ENCODE results near the gene DAB1.

Gene DAB1

DNA sequence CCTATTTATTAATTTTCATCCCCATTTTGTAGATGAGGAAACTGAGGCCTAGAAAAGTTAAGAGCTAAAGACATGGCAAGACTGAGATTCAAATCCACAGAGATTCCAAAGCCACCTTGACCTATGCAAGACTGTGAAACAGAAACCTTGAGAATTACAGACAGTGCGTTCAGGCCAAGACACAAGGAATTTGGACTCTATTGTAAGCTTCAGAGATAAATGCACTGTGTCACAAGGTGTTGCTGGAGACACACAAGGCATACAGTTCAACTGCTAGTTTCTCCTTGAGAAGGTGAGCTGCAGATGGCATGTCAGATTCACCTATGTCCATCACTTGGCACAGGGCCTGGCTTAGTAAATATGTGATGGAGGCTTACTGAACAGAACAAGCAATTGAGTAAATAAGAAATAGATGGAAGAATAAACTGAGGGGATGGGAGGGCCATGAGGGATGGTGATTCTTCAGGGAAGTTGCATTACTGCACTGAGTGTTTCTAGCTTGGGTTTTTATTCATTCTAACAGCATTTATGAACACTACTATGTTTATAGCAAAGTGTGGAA lies 215.0 kb downstream of the DAB1 start:
- no peak for DNase-seq

DNA sequence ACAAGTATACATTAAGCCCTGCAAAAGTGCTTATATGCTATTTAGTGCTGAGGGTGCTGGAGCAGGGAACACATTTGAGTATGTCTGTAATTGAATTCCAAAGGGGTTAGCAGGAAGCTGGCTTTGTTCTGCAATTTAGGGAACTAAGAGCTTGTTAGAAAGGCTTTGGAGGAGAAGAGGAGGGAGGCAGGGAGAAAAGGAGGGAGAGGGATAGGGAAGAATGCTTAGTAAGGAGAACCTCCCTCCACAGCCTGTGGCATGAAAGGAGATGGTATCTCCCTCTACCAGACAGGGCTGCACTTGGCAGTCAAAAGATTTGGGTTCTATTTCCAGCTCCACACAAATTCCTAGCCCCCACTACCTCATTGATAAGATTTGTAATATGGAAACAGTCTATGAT lies 217.8 kb downstream of the DAB1 start:
- no peak for DNase-seq

- no peak for DNase-seq
These were observed 218.7 kb downstream of the DAB1 start for GRCh38 chr1:57204942-57205787.

GRCh38 chr1:57204091-57204490 lies 219.8 kb downstream of the DAB1 start:
- DNase-seq = no peak

GRCh38 chr1:57202241-57202640 lies 221.6 kb downstream of the DAB1 start:
- DNase-seq = no peak

- no peak for DNase-seq
These were observed 224.9 kb downstream of the DAB1 start for GRCh38 chr1:57198912-57199311.

DNA sequence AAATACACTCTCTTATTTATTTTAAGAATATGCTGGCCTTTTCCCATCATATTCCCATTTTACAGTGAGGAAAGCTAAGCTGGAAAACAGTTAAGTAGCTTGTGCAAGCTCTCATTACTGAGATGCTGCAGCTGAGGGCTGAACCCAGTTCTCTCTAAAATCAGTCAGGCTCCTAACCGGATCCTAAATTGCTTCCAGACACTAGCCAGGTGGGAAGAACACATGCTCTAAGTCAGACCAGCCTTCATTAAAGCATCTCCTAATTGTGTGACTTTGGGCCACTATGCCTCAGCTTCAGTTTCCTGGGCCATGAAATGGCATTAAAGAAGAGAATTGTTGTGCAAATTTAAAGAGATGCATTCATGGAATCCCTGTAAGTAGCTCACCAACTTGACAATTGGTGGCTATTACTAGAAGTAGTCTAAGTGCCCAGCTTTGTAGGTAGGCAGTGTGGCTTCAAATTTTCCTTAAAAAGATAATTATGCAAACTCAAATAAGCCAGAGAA lies 228.4 kb downstream of the DAB1 start:
- no peak for DNase-seq

- DNase-seq = no peak
These were observed 231.6 kb downstream of the DAB1 start for GRCh38 chr1:57192222-57192621.

DNA sequence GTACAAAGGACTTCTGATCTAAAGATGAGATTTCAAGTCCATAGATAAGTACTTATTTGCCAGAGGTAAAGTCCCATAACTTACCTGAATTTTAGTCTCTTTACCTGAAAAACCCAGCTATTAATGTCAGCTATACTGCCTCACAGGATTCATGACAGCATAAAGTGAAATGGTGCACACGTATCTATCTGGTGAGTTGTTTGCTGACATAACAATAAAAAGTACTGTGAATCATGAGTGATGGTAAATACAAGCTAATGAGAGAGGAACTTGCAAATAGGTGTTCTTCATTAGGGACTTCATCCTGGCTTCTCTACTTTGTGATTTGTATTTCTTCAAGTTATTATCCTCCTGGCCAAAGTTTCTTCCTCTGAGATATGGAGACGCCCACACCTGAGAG lies 233.0 kb downstream of the DAB1 start:
- DNase-seq = no peak

- no peak for DNase-seq
These were observed 235.7 kb downstream of the DAB1 start for GRCh38 chr1:57188168-57188567.

GRCh38 chr1:57186455-57186854 lies 237.4 kb downstream of the DAB1 start:
- no peak for DNase-seq

DNA sequence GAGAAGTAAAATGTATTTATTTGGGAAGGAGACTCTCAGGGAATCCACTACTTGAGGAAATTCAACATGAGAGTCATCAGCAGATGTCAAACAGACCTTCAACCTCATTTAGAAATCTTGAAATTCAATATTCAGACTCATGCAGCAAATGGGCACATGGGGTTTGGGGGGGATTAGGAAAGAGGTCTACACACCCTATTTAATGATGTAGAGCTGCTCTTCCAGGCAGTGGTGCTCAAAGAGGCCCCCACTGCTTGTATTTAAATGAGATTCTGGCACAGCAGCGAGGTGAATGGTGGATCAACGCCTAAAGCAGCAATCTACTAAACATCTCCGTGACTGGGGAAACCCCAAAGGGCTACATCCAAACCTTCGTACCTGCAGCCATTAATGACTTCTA lies 244.9 kb downstream of the DAB1 start:
- no peak for DNase-seq

- DNase-seq = no peak
These were observed 248.4 kb downstream of the DAB1 start for GRCh38 chr1:57175506-57175905.

DNA sequence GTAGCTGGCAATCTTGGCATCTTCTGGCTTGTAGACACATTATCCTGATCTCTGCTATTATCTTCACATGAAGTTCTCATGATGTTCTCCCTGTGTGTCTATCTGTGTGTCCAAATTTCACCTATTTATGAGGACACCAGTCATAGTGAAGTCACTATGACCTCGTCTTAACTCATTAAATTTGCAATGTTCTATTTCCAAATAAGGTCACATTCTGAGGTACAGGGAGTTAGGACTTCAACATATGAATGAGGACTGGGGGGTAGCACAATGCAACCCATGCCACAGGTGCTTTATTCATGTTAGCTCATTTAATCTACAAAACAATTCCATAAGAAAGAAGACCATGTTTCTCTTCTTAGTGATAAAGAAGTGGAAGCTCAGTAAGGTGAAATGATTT lies 251.8 kb downstream of the DAB1 start:
- DNase-seq = no peak

DNA sequence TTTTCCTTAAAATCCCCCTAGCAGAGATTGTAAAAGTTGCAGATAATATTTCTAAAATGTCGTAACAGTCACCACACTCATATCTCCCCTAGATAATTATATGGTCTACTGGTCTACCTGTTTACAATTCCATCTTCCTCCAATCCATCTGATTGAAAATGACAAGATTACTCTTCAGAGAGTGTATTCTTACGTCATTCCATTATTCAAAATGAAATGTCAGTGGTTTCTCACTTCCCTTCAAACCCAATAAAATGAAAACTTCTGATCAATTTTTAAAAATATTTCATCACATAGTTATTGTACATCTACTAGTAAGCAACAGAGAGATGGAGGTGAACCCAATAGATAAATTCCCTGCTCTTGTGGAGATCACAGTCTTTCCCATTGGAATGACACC lies 255.9 kb downstream of the DAB1 start:
- peak; percentile 30 for DNase-seq

DNA sequence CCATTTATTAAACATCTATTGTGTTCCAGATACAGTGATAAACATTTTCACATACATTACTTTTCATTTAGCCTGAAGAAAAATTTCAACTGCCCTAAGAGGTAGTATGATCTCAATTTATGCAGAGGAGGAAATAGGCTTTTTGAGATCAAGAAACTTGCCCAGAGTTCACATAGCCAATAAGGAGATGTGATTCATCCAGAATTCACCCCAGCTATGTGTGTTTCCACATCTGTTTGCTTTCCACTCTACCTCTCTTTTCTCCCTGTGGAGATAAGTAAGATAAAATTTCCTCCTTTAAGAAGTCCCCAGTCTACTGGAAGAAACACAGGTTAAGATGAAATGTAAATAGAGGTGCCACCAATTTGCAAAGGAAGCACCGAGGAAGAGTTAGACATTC lies 258.3 kb downstream of the DAB1 start:
- no peak for DNase-seq

GRCh38 chr1:57164584-57164983 lies 259.3 kb downstream of the DAB1 start:
- DNase-seq = peak; percentile 2

DNA sequence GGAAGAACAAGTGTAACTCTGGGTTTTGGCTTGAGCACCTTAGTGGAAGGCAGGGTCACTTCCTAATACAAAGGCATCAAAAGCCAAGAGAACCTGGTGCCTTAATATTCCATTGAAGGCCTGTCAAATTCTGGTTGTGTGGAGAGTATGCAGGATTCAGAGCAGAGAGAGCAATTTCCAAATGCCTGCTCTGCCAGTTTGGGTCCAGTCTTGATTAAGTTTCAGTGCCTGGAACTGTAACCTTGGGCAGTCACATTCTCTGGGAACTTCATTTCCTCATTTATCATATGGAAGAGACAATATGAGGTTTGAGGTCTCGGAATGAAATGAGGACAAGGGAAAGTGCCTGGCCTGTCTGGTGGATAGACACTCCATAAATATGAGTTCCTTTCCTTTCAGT lies 260.1 kb downstream of the DAB1 start:
- no peak for DNase-seq

GRCh38 chr1:57163325-57163724 lies 260.5 kb downstream of the DAB1 start:
- DNase-seq = no peak

DNA sequence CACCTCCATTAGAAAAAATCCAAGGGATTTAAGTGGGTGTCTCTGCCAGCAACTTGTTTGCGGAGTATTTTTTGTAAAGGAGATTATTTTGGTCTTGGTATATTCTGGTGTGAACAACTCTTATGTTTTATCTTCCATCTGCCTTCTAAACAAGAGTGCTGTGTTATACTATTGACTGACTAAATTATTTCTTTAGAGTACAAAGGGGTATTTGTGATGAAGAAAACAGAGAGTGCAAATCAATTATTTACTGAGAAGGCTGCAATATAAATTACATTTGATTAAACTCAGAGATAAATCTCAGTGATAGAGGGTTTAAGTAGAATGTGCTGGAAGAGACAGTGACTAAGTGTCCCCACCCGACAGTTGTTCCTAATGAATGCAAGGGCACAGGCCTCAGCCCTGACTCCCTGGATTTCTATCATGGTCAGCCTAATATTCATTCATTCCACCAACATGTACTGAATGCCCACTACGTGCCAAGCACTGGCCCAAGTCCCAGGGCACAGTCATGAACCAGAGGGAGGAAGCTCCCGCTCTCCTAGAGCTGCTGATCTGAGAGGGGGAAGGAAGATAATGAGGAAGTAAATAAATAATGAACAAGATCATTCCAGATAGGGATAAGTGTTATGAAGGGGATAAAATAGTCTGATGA lies 261.1 kb downstream of the DAB1 start:
- DNase-seq = no peak

GRCh38 chr1:57160594-57160993 lies 263.3 kb downstream of the DAB1 start:
- DNase-seq = no peak

DNA sequence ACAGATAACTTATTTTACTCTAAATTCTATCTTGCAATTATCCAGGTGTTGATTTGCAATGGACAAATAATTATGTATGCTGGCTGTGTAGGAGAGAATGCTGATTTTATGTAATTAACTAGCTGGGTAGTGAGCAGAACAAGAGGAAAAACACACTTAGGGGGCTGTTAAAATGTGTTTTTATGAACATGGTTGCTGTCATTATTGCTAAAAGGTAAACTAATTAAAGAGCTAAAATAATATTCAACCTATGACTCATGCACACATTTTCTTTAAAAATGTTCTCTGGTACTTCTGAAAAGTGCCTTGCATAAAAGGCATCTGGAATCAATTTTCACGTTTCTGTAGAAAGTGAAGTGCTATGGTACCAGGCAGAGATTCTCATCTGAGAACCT lies 265.3 kb downstream of the DAB1 start:
- no peak for DNase-seq

GRCh38 chr1:57157818-57158603 lies 265.8 kb downstream of the DAB1 start:
- no peak for DNase-seq
